ENCODE data around the gene PLIN1.

The PLIN1 gene

GRCh38 chr15:89672221-89673164 lies 6.7 kb downstream of the PLIN1 start:
- H3K4me3 ChIP-seq (ENCODE audit: low read depth, low read length) = no peak overlapping the region

- no peak overlapping the region for H3K4me3 ChIP-seq (ENCODE audit: low read depth, low read length)
These were observed 7.5 kb downstream of the PLIN1 start for GRCh38 chr15:89671687-89672086.

GRCh38 chr15:89670971-89671560 lies 8.1 kb downstream of the PLIN1 start:
- no peak overlapping the region for H3K4me3 ChIP-seq (ENCODE audit: low read depth, low read length)

- no peak overlapping the region for H3K4me3 ChIP-seq (ENCODE audit: low read depth, low read length)
These were observed 9.2 kb downstream of the PLIN1 start for GRCh38 chr15:89669941-89670340.

- no peak overlapping the region for H3K4me3 ChIP-seq (ENCODE audit: low read depth, low read length)
These were observed 9.8 kb downstream of the PLIN1 start for GRCh38 chr15:89669309-89669865.

GRCh38 chr15:89668171-89668570 lies 11.0 kb downstream of the PLIN1 start:
- no peak overlapping the region for H3K4me3 ChIP-seq (ENCODE audit: low read depth, low read length)

- H3K4me3 ChIP-seq (ENCODE audit: low read depth, low read length) = no peak overlapping the region
These were observed 11.5 kb downstream of the PLIN1 start for GRCh38 chr15:89667706-89667960.

- no peak overlapping the region for H3K4me3 ChIP-seq (ENCODE audit: low read depth, low read length)
These were observed 12.1 kb downstream of the PLIN1 start for GRCh38 chr15:89666858-89667705.

GRCh38 chr15:89666184-89666857 lies 12.8 kb downstream of the PLIN1 start:
- no peak overlapping the region for H3K4me3 ChIP-seq (ENCODE audit: low read depth, low read length)

- peak overlapping the region; percentile 14 for H3K4me3 ChIP-seq (ENCODE audit: low read depth, low read length)
These were observed 13.6 kb downstream of the PLIN1 start for GRCh38 chr15:89665449-89666181.

GRCh38 chr15:89664441-89665350 lies 14.5 kb downstream of the PLIN1 start:
- H3K4me3 ChIP-seq (ENCODE audit: low read depth, low read length) = no peak overlapping the region

GRCh38 chr15:89662893-89663626 lies 16.1 kb downstream of the PLIN1 start:
- H3K4me3 ChIP-seq (ENCODE audit: low read depth, low read length) = no peak overlapping the region

GRCh38 chr15:89660556-89660955 lies 18.6 kb downstream of the PLIN1 start:
- H3K4me3 ChIP-seq (ENCODE audit: low read depth, low read length) = no peak overlapping the region

- H3K4me3 ChIP-seq (ENCODE audit: low read depth, low read length) = no peak overlapping the region
These were observed 19.9 kb downstream of the PLIN1 start for GRCh38 chr15:89659295-89659694.

- H3K4me3 ChIP-seq (ENCODE audit: low read depth, low read length) = no peak overlapping the region
These were observed 21.4 kb downstream of the PLIN1 start for GRCh38 chr15:89657686-89658200.

GRCh38 chr15:89656116-89656815 lies 22.9 kb downstream of the PLIN1 start:
- H3K4me3 ChIP-seq (ENCODE audit: low read depth, low read length) = no peak overlapping the region
